Measurements from ENCODE around the gene UCN2.

The UCN2 gene

GRCh38 chr3:48563382-48563918, at the start of gene UCN2:
TSS of gene UCN2 (minus strand) at chr3:48563781. CDS start at chr3:48563124, 657 bp downstream.
- no peak for DNase-seq (ENCODE audit: low read depth, low spot score)

DNA sequence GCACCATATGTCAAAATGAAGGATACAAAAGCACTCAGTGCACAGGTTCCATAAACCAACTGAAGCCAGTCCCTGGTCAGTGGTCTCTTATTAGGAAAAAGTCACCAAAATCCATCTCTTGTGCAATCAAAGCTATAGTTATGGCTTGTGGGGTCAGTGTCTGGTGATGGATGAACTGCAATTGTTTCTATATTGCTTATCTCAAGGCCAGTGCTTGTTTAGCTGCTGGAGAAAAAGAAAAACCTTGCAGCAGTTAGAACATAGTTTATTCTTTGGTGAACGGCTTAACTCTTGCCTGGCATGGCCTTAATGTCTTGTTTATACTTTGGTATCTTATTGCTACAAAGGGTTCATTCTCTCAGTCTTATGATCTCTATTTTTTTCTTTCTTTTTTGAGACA, 48.7 kb upstream of the UCN2 start:
- DNase-seq (ENCODE audit: low read depth, low spot score), result no peak

- peak; percentile 80 for DNase-seq (ENCODE audit: low read depth, low spot score)
These were observed 45.8 kb upstream of the UCN2 start, which contains the start of gene UQCRC1 for GRCh38 chr3:48609088-48610005. TSS of gene UQCRC1 (minus strand) at chr3:48609646. CDS start at chr3:48609620, 26 bp downstream.

GRCh38 chr3:48607519-48607918, 43.9 kb upstream of the UCN2 start:
- DNase-seq (ENCODE audit: low read depth, low spot score), result no peak

DNA sequence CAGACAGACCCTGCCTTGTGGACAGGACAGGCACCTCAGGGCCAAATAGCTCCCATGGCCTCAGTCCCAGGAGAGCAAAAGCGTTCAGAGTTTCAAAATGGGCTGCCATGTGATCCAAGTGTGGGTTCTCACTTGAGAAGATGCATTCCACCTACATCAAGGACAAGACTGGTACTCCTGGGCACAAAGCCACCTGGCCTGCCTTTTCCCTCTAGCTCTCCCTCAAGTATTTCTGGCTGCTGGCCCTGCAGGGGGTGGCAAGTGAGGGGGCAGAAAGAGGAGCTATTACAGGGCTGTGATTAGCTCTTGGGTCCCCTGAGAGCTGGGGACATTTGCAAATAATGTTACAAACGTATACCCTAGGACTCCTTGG, 38.0 kb upstream of the UCN2 start:
- DNase-seq (ENCODE audit: low read depth, low spot score), result no peak

DNA sequence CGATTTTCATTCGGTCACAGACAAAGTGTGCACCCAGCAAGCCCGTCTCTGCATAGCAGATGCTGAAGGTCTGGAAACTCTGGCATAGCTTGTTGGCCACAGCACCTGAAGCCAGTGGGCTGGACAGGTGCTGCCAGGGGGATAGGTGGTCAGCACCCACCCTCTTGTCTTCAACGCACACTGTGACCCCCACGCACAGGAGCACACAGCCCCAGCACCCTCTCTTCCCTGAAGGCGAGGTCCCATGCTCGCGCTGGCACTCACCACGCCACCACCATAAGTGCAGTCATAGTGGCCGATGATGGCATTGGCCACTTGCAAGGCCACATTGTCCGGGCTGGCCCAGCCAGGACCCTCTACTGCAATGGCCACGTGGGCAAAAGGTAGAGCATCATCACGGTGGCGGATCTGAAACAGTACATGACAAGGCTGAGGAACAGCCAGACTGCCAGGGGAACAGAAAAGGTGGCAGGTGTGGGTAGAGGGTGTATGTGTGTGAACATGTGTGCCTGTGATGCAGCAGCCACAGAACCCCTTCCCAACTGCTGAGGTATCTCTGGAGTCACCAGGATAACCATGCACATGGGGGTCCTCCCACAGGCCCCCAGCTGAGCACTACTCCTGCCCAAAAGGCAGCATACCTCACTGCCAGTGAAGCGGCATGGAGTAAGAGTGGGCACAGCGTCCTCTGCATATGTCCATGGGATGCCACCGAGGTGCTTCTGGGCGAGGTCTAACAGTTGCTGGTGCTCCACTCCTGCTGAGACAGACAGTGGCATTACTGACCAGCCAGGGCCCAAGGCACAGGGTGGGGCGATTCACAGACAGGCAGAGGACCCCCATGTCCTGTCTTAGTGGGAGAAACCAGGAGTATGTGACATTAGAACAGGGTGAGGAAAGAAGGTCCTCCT, 37.4 kb upstream of the UCN2 start:
- DNase-seq (ENCODE audit: low read depth, low spot score), result no peak

DNA sequence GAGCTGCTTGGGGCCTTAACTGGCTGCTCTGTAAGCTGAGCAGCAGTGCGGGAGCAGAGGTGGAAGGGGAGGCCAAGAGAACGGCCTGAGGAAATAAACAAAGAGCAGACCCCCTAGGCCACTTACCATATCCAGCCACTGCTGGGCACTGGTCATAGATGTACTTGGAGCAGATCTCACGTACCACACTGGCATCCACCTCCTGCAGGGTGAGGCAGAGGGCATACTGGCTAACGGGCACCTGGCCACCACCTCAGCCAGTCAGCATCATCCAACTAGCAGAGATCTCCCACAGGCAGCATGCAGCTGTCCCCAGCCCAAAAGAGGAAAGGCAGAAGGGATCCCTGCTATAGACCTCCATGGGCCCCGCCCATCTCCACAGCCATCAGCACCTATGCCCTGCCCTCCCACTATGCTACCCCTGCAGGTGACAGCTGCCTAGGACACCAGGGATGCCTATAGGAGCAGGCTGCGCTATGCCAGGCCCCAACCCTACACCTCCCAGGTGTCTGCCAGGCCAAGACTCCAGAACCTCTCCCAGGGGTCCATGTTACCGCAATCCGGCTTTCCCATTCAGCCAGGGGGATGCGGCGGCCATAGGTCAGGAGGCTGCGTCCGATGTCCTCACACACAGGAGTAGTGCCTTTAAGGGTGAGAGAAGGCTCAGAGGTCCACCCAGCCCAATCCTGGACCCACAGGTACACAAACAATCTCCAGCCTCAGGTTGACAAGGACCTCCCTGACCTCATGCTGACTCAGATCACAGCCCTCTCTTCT, 36.1 kb upstream of the UCN2 start:
- DNase-seq (ENCODE audit: low read depth, low spot score), result no peak

DNA sequence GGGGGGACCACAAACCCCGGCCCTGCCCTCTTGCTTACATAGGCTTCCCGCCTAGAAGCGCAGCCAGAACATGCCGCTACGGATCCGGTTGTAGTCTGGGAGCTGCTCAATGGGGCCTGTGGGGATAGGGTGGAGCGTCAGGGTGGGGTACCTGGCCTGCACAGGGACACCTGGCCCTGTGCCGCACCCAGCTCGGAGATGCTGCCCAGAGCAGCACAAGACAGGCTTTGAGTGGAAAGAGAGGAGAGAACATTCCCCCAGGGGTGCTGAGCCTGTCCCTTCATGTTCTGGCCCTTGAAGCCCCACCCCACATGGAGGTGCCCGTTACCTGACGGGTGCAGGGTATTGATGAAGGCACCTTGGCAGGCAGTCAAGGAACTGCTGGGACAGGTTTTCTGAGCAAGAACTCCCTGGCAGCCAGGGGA, 35.5 kb upstream of the UCN2 start:
- DNase-seq (ENCODE audit: low read depth, low spot score), result no peak

DNA sequence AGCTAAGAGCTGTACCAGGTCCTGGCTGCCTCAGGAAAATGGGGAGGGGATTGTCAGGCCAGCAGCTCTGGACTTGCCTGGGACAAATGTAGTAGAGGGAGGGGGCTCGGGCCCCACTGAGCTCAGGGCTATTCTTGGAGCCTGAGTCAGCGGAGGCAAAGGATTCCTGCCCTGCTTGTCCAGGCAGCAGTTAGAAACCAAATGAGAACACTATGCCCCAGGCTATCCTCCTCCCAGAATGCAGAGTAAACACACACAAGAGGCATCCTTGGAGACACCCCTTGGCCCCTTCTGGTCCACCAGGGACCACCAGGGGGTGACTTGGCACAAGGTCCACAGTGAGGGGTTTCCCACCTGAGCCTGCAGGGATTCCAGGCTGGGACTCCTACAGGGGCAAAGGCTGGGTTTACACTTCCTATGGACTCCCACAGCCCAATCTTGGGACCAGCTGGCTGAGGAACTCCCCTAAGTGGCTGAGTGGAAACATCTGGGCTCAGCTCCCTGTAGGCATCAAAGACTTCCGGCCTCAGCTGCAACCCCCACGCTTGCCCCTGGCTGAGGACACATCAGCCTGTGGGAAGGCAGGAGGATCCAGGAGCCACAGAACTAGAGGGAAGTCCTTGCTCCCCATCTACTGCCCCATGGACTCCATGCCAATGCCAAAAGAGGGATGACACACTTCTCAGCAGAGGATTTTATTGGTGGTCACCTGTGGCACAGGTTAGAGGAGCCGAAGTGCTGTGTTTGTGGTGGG, 34.9 kb upstream of the UCN2 start:
- DNase-seq (ENCODE audit: low read depth, low spot score), result no peak

DNA sequence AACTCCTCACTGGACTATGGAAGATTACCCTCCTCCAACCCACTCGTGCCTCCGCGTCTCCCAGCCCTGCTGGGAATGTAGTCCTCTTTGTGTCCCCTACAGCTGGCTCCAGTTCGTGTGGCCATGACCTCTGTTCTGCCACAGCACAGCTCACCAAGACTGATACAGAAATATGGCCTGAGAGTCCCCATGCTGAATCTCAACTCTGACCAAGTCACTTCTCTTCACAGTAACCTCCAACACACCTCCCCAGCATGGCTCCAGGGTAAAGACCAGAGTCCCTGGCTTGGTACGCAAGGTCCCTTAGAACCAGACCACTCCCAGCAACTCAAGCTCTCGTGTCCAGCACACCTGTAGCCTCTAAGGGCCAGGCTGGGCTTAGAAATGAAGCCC, 33.8 kb upstream of the UCN2 start:
- DNase-seq (ENCODE audit: low read depth, low spot score), result no peak

GRCh38 chr3:48596676-48597407, 33.3 kb upstream of the UCN2 start:
- no peak for DNase-seq (ENCODE audit: low read depth, low spot score)

DNA sequence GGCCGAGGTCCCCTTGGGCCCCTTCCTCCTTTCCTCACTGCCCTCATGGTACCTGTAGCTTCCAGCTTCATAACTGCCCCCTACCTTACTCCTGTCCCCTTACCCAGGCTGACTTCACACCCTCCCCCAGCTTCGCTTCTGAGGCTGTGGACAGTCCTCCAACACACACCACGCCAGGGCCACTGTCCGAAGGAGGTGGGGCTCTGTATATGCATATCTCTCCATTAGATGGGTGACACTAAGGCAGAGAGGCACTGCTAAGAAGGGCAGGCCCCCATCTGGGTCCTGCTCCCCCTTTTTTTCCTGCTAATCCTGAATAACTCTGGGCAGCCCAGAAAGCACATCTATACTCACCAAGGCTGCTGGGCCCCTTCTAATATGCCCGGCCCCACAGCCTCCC, 32.6 kb upstream of the UCN2 start:
- DNase-seq (ENCODE audit: low read depth, low spot score), result no peak

- DNase-seq (ENCODE audit: low read depth, low spot score), result no peak
These were observed 32.0 kb upstream of the UCN2 start for GRCh38 chr3:48595526-48596121.

GRCh38 chr3:48595075-48595525, 31.5 kb upstream of the UCN2 start, which contains the start of gene COL7A1:
TSS of gene COL7A1 (minus strand) at chr3:48595329. CDS start at chr3:48595159, 170 bp downstream.
- no peak for DNase-seq (ENCODE audit: low read depth, low spot score)

- no peak for DNase-seq (ENCODE audit: low read depth, low spot score)
These were observed 31.0 kb upstream of the UCN2 start for GRCh38 chr3:48594417-48595049.

DNA sequence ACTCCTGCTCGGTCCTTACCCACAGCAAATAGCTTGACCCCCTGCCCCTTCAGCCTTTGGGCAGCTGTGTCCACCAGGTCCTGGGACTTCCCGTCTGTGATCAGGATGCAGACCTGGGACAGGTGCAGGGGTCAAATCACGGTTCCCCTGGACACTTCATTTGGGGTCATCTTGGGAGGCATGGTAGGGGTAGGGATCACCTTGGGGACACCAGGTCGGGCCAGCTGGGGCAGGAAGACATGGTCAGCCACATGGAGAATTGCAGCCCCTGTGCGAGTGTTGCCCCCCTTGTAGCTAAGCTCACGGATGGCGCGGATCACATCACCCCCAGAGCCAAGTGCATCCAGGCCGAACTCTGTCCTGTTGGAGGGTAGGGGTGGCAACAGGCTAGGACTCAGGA, 29.8 kb upstream of the UCN2 start:
- no peak for DNase-seq (ENCODE audit: low read depth, low spot score)

GRCh38 chr3:48592519-48593087, 29.0 kb upstream of the UCN2 start:
- DNase-seq (ENCODE audit: low read depth, low spot score), result no peak

DNA sequence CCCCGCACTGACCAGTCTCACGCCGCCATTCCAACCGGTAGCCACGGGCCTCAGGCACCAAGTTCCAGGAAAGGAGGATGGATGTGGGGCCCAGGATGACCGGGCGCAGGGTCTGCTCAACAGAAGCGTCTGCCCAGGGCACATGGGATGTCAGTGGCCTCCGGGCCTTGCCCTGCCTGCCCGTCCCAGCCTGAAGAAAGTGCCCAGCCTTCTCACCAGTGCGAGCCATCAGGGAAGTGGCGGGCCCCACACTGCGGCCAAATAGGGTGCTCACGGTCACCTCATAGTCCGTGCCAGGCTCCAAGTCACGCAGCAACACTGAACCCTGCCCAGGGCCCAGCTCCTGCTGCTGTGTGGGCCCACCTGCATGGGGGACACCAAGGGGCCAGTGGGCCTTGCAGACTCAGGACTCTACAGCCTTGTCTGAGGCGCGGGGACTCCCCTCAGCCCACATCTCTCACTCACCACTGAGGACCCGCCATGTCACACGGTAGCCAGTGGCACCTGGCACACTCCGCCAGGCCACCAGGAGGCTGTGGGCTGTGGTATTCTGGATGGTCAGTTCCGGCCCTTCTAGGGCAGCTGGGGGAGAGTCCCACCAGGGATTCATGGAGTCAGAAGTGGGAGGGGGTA, 28.4 kb upstream of the UCN2 start:
- no peak for DNase-seq (ENCODE audit: low read depth, low spot score)
